Amniotic stem cell (primary cell): ENCODE measurements around the gene IL1R1.

Experiments
- DNase-seq: peaks from one replicate; lab custom pipeline; 2025; lab: John Stamatoyannopoulos, UW

The IL1R1 gene

DNA sequence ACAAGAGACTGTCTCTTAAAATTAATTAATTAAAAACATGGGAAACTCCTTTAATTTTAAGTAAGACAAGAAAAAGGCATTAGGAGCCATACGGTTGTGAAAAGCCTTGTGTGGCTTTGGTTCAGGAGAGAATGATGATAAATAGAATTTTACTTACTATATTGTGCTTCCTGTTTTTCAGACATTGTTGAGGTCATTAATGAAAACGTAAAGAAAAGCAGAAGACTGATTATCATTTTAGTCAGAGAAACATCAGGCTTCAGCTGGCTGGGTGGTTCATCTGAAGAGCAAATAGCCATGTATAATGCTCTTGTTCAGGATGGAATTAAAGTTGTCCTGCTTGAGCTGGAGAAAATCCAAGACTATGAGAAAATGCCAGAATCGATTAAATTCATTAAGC lies 33.6 kb downstream of the IL1R1 start:
- DNase-seq = no peak

DNA sequence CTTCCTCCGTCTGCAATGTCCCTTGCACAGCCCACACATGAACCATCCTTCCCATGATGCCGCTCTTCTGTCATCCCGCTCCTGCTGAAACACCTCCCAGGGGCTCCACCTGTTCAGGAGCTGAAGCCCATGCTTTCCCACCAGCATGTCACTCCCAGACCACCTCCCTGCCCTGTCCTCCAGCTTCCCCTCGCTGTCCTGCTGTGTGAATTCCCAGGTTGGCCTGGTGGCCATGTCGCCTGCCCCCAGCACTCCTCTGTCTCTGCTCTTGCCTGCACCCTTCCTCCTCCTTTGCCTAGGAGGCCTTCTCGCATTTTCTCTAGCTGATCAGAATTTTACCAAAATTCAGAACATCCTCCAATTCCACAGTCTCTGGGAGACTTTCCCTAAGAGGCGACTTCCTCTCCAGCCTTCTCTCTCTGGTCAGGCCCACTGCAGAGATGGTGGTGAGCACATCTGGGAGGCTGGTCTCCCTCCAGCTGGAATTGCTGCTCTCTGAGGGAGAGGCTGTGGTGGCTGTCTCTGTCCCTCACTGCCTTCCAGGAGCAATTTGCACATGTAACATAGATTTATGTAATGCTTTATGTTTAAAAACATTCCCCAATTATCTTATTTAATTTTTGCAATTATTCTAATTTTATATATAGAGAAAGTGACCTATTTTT lies 35.4 kb downstream of the IL1R1 start:
- no peak for DNase-seq

DNA sequence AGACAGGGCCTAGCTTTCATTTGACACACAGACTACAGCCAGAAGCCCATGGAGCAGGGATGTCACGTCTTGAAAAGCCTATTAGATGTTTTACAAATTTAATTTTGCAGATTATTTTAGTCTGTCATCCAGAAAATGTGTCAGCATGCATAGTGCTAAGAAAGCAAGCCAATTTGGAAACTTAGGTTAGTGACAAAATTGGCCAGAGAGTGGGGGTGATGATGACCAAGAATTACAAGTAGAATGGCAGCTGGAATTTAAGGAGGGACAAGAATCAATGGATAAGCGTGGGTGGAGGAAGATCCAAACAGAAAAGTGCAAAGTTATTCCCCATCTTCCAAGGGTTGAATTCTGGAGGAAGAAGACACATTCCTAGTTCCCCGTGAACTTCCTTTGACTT lies 36.5 kb downstream of the IL1R1 start:
- no peak for DNase-seq

DNA sequence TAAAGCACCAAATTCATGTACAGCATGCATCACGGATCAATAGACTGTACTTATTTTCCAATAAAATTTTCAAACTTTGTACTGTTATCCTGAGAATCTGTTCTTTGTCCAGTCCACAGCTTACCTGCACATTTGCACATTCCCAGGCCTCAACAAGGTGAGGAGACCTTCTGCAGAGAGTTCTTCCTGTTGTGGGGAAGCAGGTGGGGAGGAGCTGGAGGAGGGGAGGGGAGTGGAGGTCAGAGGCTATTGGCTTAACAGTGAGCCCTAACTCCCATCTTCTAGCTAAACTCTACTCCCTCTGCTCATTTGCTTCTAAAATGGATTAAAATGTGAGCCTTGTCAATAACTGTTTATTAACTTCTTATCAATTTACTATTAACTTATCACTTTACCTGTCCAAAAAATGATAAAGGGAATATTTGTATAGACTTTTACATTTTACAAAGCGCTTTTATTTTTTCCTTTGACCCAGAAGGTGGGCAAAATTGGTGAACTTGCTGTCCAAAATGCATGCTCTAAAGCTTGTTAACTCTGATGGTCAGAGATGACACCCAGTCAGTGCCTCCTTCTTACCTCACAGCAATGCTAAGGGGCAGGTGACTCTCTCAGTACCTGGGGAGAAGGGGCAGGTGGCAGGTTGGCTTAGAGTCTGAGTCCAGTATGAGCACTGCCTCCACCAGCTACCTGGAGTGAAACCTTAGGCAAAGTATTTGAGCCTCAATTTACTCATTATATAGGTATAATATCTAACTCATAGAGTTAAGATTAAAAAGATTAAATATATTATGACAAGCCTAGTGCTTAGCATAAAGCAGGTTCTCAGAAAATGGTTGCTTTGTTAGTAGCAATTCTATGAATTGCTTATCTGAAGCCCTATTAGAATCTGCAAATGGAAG lies 37.5 kb downstream of the IL1R1 start:
- no peak for DNase-seq

DNA sequence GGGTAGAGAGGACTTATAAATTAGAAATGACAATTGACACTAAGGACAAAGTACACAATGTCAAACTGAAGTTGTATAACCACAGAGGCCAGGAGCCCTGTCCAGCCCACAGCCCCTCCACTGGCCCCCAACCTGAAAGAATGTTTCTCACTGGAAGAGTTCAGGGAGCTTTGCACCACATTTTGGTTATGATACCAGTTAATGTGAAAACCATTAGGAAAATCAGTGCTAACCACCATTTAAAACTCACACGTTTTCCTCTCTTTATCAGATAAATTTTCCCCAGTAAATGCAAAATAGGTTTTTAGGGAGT lies 38.1 kb downstream of the IL1R1 start:
- DNase-seq = no peak

DNA sequence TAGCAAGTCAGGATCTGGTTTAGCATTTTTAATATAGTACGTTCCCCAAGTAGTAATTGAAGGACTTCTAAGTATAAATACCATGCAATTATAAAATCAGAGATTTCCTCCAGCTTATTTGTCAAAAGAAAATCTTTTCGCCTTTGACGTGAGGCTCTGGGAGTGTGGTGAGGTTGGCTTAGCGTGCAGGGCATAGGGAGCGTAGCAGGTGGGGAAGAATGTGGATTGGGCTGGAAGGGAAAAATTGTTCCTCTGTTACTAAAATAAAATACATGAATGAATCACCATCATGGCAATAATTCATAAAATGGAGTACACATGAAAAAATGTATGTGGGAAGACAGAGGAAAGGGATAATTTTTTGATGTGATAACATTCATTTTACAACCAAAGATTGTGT lies 38.8 kb downstream of the IL1R1 start:
- no peak for DNase-seq

DNA sequence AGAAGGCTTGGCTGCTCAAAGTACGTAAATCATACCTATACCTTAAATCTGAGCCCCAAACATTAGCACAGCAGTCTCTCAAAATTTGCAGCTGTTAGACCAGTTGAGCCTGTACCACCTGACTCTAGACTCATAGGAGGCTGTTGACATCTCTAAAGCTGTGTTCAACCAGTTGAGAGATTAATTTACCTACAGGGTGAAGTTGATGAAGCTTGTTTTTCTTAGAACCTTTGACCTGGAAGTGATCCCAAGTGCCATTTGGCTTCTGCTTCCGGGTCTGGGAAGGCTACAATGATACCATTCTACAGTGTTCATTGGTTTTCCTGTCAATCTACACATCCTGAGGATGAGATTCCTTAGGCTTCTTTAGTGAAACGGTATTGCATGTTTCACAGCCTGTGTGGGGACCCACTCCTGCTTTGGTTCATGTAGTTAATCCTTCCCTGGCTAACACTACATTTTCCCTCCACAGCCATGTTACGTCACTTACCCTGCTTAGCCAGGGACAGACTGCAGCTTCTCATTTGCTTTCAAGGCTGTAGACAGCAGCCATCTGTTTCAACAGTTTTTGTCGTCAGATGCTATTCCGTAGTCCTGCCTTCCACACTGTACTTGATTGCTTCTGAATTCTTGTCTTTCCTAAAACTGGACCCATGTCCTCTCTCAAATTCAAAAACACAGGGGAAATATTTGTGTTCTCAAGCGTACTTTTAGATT lies 39.5 kb downstream of the IL1R1 start:
- DNase-seq = no peak

DNA sequence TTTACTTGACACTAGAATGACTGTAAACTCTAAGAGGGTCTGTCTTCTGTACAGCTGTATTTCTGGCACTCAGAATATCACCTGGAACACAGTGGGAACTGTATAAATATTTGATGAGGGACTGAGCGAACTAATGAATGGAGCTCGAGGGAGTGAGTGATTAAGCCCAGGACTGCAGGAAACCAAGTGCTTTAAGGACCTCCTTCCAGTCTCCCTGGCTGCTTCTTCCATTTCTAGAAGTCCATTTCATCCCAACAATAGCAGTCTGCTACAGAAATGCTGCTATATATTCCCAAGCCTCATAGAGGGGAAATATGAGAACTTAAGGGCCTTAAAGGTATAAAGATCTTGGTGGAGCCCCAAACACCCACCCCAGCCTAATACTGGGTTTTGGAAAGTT lies 41.5 kb downstream of the IL1R1 start:
- no peak for DNase-seq

DNA sequence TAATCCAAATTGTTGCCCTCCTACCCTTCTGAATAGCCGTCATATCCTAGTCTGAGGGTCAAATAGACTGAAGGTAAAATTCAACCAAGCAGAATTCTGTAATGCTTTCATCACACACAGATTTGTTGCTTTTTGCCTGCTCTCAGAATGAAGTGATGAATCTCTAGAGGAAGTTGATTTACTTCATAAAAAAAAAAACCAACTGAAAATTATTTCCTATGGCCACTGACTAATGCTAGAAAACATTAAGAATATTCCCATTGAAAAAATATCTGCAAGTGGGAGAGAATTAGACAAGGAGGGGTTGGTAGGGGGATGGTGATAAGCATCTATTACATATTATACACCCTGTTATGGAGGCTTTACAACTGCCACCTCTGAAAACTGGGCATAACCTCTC lies 42.0 kb downstream of the IL1R1 start:
- no peak for DNase-seq

DNA sequence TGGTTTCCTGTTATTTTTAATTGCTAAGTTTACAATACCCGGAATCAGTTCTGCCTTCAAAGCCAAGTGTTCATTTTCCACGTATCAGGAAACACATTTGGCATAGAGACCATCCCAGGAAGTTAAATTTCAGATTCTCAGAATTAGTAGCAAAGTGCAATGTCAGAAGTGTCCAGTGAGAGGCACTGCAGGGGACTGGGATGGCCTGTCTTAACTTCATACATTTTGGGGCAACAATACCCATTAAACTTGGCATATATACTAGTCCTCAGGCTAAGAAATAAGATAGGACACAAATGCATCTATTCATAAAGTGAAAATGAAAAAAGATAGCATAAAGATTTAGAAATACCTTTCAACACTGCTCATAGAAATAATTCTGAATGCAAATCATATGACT lies 42.8 kb downstream of the IL1R1 start:
- DNase-seq = no peak

DNA sequence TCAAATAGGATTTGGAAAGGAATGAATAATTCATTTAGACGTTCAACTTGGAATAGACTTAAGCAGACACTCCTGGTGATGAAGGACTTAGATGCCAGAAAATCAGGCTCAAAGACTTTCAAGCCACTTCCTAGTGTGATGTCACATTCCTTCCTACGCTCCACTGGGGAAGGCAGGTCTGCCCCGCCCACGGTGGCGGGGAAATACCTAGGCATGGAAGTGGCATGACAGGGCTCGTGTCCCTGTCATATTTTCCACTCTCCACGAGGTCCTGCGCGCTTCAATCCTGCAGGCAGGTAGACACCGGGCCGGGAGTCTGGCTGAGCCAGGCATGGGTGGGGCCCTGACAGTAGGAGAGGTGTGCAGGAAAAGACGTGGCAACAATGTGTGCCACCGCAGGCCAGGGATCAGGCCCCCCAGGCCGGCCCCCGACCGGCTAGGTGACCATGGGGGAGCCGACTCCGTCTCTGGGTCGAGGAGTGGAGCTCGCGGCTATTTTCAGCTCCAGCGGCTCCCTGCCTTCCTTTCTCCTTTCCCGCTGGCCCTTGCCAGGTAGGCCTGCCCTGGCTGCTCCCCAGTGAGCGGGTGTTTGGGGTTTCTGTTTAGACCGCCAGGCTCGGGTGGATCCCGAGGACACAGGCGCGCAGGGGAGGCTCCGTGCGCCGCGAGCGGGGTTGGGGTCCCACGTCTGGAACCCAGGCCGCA lies 44.4 kb downstream of the IL1R1 start, which contains the start of gene IL1RL2:
Gene IL1RL2 (plus strand): TSS at position 233 of the 705 bp plus-strand sequence. CDS start 845 bp downstream, outside the sequence.
- DNase-seq = no peak

DNA sequence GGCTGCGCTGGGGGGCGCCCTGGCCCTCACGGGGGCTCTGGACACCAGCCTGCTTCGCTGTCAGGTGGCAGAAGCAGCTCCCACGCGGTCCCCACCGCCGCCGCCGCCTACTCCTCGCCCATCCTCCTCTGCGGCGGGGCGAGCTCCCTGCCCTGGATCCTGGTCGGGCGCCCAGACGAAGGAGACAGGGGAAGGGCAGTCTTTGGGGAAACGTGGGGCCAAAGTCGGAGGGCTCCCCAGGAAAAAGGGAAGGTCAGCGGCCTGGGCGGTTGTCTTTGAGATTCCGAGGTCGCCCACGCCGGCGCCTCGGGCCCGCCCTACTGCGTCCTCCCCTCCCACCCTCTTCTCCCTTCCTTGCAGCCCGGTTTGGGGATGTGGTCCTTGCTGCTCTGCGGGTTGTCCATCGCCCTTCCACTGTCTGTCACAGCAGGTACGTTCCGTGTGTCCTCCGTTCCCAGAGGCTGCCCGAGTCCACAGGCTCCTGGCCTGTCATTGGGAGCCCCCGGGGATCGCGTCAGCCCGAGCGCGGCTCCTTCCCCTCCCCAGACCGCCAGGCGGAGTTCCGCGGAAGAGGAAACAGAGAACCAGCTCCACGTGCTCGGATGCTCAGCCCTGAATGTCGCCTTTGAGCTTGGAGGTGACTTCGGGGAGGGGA lies 45.1 kb downstream of the IL1R1 start:
- DNase-seq = no peak

DNA sequence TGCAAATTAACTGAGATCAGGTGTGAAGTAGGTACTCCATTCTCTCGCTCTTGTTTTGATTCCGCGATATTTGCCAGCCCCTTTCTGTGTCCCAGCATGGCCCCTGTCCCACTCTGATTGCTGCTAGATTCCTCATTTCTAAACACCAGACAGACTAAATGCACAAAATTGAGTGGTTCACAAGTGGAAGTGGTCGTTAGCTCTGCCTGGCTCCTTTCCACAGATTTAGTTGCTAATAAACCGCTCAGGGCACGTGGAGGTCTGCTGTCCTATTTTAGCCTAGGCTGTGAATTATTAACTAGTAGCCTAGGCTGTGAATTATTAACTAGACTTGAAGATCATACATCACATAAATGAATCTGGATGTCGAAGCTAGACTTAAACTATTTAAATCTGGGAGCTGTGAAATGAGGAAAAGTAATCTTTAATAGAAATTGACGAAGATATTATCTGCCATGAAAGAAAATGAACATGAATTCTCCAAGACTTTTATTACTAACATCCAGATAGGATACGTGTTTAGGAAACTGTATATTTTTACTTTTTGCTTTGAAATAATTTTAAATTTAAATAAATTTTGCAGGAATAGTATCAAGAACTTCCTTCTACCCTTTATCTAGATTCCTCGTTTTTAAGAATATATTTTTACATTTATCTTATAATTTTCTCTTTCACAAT lies 48.0 kb downstream of the IL1R1 start:
- DNase-seq = no peak

DNA sequence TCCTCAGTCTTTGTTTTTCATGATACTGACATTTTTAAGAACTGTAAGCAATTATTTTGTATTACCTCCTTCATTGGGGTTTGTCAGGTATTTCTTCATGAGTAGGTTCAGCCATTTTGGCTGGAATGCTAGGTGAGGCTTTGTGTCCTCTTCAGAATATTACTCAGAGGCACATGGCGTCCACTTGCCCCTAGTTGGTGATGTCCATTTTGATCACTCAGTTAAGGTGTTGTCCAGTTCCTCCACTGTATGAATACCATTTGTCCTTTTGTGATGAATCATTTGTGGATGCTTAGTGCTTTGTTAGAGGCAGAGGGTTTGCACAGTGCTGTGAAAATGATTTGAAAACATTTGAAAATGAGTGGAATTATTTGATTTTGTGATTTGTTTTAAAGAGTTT lies 49.0 kb downstream of the IL1R1 start:
- no peak for DNase-seq

DNA sequence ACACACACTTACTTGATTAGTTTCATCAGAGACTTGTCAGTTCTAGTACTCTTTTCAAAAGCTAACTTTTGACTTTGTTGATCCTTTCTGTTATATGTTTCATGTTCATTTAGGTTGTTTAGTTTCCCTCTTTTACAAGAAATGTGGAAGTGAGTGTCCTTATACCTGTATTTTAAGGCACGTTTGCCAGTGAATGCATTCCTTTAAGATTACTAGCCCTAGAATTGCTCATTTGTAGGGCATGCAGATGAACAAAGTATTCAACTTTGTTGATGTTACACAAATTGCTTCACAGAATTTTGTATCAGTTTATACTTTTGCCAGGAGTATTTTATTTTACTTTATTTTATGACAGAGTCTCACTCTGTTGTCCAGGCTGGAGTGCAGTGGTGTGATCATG lies 50.5 kb downstream of the IL1R1 start:
- no peak for DNase-seq

DNA sequence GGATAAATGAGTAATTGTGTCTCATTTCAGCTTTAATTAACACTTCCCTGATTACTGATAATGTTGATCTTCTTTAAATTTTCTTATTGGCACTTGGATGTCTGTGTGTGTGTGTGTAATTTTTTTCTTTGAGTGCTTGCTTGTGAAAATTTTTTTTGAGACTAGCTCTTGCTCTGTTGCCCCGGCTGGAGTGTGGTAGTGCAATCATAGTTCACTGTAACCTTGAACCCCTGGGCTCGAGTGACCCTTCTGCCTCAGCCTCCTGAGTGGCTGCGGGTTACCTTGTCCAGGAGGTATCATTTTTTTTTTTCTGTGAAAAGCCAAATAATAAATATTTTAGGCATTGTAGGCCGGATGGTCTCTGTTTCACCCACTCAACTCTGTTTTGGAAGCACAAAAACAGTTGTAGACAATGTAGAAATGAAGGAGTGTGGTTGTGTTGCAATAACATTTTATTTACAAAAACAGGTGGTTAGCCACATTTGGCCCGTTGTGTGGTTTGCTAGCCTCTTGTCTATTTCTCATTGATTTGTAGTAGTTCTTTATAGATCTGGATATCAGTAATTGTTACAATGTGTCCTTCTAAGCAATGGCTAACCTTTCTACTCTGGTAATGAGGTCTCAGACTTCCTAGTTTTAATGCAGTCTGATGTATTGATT lies 52.2 kb downstream of the IL1R1 start:
- DNase-seq = no peak

DNA sequence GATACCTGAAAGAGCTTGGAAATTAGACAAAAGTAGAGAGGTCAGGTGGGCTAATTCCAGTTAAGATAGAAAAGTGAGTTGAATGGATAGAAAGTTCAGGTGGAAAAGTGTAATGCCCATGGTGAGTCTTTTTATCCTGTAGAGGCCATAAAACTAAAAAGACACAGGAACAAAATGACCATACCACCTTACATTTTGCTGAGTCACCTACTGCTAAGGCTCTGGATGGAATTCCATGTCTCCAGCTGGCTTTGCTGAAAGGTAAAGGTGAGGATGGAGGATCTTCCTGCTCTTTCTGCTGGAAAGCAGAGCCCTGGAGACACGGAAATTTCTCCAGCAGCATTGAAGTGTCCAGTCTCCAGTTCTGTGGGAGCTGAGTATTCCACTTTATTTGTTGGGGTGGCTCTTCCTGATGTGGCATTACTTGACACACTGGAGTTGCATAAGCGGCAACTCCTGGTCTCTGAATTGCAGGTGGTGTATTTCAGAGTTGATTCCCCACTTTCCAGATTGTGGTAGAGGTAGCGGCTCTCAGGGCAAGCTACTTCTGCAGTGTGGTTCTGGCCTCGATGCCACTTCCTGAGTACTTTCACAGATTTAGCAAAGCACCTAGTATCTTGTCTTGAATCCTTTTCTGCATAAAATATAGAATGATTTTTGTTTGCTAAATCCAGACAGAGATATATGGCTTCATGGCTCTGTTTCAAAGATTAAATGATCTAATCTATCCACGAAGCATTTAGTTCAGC lies 55.0 kb downstream of the IL1R1 start:
- DNase-seq = no peak

DNA sequence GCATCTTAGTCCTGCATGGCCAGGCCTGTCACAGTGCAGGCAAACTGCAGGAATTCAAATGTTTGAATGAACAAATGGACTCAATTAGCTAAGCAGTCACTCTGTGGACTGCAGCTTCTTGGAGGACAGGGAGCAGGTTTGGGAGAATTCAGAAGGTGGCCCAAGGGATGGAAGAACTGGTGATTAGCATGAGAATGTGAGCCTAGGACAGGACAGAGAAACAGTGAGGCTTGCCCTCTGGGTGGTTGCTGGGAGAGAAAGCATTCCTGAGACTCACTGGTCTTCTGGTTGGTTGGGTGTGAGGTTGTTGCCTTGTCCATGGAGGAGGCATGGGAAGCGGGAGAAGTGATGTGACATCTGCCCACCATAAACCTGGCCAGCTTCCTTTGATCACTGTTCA lies 58.0 kb downstream of the IL1R1 start:
- no peak for DNase-seq

DNA sequence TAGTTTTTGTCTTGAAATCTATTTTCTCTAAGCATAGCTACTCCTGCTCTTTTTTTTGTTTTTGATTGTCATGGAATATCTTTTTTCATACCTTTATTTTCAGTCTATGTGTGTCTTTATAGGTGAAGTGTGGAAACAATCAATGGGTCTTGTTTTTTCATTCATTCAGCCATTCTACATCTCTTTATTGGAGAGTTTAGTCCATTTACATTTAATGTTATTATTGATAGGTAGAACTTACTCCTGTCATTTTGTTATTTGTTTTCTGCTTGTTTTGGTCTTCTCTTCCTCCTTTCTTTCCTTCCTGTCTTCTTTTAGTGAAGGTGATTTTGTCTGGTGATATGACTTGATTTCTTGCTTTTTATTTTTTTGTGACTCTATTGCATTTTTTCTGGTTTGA lies 62.1 kb downstream of the IL1R1 start:
- no peak for DNase-seq
